HG03108 (cell line): Measurements from ENCODE around the gene DSP.

Experiments
- ATAC-seq: cut with Tn5 transposase; IDR thresholded peaks from one replicate; pipeline ENCODE4 v1.9.1; 2021; ENCODE audit warnings: moderate library complexity; ENCODE audit not compliant: unreplicated experiment

Gene DSP

GRCh38 chr6:7589949-7590917, 48.8 kb downstream of the DSP start, which contains the start of gene SNRNP48:
Gene SNRNP48 (plus strand): TSS chr6:7590198. CDS start chr6:7590258, 60 bp downstream.
- peak; percentile 99 for ATAC-seq

DNA sequence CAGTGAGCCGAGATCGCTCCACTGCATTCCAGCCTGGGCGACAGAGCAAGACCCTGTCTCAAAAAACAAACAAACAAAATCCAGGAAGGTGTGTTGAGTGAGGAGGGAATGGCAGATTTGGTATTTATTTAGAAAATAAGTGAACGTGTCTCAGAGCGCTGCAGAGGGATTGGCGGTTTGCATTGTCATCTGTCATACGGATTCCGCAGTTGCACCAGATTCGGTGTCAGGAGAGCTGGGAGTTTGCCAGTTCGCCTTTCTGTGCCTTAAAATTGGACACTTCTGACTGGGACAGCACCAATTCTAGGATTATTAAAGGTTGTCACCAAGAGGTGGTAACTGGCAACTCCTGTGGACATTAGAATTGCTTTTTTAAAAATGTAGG, 49.4 kb downstream of the DSP start:
- no peak for ATAC-seq

GRCh38 chr6:7591770-7592169, 50.3 kb downstream of the DSP start:
- no peak for ATAC-seq

DNA sequence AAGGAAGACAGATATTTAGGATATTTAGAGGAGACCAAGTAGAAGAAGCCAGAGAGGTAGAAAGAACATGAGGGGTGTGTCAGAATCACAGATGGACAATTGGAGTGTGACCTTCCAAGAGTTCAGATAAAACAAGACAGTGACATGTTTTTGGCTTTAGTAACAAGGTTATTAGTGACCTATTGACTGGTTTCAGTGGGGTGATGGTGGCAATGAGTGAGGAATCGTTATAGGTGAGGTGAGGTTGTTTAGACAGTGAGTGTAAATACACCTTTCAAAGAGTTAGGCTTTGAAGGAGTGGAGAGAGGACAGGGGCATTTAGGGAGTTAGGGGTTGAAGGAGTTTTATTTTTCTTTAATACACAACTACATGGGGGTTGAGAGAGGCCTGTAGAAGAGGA, 51.8 kb downstream of the DSP start:
- no peak for ATAC-seq

- ATAC-seq, result no peak
Observed at GRCh38 chr6:7594579-7595125, 53.2 kb downstream of the DSP start.

- ATAC-seq, result no peak
Observed at GRCh38 chr6:7604003-7604402, 62.5 kb downstream of the DSP start.

DNA sequence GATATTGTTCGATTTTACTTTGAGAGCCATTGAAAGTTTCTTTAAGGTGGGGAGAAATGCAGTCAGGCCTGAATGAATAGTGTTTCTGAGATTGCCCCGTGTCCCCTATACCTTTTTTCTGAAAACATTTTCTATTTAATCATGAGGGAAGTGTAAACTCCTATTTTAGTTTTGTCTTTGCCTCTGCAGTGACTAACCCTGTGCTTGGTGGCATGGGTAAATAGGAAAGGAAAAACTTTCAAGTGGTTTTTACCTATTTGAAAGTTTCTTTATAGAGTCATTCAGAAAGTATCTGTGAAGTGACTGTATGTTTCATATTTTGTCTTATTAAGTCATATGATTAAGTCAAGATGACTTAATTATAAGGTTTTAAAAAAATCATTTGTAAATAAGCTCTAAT, 63.0 kb downstream of the DSP start:
- peak; percentile 74 for ATAC-seq

- no peak for ATAC-seq
Observed at GRCh38 chr6:7615611-7616383, 74.3 kb downstream of the DSP start.

- peak; percentile 66 for ATAC-seq
Observed at GRCh38 chr6:7617801-7618764, 76.6 kb downstream of the DSP start.

DNA sequence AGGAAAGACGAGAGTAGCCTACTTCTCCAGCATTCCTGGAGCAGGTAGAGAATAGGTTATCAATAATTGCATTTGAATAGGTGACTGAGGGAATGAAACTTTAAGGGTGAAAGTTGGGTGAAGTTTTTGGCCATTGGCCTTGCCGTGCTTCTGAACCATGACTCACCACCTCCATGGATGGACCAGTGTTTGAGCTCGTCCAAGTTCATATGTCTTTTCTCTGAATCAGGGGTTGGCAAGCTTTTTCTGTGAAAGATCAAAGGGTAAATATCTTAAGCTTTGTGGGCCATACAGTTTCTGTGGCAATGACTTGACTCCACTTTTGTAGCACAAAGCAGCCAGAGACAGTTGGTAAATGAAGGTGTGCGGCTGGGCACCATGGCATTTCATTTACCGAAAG, 80.3 kb downstream of the DSP start:
- ATAC-seq, result no peak

GRCh38 chr6:7624796-7625710, 83.6 kb downstream of the DSP start:
- no peak for ATAC-seq

DNA sequence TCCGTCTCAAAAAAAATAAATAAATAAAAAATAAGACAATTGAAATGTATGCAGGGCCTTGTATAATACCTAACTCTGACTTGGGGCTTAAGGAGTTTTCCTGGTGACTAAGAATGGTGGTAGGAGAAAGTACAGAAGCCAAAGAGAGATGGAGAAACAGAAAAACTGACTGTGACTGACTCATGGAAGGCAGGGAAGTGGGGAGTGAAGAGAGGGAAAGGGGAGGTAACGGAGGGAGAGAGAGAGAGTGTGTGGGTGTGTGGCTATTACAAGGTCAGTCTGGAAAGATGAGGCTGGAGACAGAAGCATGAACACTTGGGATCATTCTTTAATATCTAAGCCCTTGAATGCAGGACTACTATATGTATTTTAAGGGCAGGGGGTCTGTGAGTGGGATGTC, 87.0 kb downstream of the DSP start:
- no peak for ATAC-seq

- no peak for ATAC-seq
Observed at GRCh38 chr6:7628909-7629308, 87.4 kb downstream of the DSP start.

DNA sequence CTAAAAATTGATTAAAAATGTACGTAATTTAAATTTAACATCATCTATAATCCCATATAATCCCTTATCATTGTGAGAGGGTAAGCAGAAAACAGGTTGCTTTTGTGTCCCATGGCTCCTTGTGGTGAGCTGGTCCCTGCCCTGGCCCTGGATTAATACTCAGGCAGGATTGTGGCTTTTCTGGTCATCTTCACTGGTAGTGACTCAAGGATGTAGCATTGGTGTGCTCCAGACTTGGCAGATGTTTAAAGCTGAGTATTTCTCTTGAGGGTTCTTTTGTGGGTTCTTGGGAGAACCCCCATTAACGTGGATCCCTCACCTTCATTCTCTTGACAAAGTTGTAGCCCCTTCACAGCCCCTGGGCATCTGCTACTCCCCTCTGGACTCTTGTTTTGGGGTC, 87.8 kb downstream of the DSP start:
- no peak for ATAC-seq

DNA sequence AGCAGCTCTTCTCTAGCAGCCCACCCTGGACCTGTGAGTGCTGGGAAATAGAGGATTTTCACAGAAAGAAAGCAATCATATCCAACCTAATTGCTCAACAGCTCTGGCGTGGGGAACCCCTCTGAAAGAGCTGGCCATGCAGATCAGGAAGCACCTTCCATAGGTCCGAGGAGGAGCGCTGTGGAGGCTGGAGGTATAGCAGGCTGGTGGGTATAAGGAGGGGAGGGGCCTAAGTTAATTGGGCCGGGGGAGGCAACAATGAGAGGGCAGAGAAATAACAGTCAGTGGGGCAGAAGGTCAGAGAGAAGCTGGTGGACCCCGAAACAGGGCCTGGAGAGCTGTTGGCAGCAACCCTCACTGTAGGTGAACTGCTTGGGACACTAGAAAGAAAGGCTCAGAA, 89.3 kb downstream of the DSP start:
- no peak for ATAC-seq

- no peak for ATAC-seq
Observed at GRCh38 chr6:7631466-7631865, 90.0 kb downstream of the DSP start.

GRCh38 chr6:7632501-7633290, 91.2 kb downstream of the DSP start:
- no peak for ATAC-seq

DNA sequence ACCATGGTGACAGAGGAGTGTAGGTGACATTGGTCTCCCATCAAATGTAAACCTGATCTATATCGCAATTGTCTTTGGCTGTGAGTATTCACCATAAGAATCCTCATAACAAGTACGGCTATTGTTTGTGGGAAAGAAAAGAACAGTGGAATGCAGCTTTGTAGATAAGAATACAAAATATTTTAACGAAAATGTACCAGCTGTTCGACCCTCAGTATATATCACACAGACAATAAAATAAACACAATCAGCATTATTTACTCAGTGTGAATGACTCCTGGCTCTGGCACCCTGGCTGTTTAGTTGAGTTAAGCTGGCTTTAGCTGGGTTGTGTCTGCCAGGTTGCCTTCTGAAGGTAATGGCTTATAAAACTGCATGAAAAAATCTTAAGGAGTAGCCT, 91.9 kb downstream of the DSP start:
- no peak for ATAC-seq

DNA sequence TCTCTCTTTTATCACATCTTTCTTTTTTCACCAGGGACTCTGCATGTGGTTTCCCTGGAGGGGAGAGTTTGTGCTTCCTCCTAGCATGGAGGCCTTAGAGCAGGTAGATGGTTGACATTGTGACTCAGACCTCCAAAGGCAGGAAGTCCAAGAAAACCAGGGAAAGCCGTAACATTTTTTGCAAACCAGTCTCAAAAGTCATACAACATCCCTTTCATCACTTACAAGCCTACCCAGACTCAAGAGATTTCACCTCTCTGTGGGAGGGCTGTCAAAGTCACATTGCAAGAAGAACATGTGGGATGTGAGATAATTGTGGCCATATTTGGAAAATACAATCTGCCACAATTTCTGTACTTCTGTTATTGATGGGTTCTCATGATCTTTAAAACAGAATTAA, 94.7 kb downstream of the DSP start:
- no peak for ATAC-seq
